GM12878 (cell line): ENCODE data around the gene DUOX1. TPM values are rescaled to one million over a fixed set of nuclear protein-coding genes. Genes with fewer than 3 reads are reported as not detected.
A peak's percentile ranks its signal among the peaks of the same experiment; 100 is the strongest.

ENCODE experiments used
- ATAC-seq: fragments of 200-7000 bp; cut with Tn5 transposase; 3 replicates; pipeline ENCODE4 v1.9.1; 2020; ENCODE audit warnings: mild to moderate bottlenecking, moderate library complexity
- BruUV-seq: library from RNA; stranded (reverse); fragments of 400-500 nt; replicated peaks from 2 replicates; lab custom pipeline; 2021; lab: Mats Ljungman, UMichigan
- CTCF ChIA-PET: fragments of 300-600 bp; sonication (Branson Sonifier 250); formaldehyde crosslinking; extraction: SDS; loops from one replicate; lab custom pipeline; 2021; ENCODE audit warnings: inconsistent platforms; lab: Yijun Ruan, JAX
- POLR2A ChIA-PET: fragments of 350-600 bp; formaldehyde crosslinking; extraction: SDS; loops from one replicate; lab custom pipeline; 2021; ENCODE audit warnings: inconsistent platforms; lab: Charles Lee
- RAD21 ChIA-PET: fragments of 300-600 bp; sonication (Branson Sonifier 250); formaldehyde crosslinking; loops from one replicate; lab custom pipeline; 2023; ENCODE audit warnings: antibody characterized with exemption; ENCODE audit not compliant: unreplicated experiment; lab: Charles Lee
- SMC1A ChIA-PET: fragments of 300-600 bp; sonication (Branson Sonifier 250); formaldehyde crosslinking; loops from one replicate; lab custom pipeline; 2023; ENCODE audit not compliant: unreplicated experiment, uncharacterized antibody; lab: Charles Lee
- DNase-seq: peaks from one replicate; pipeline ENCODE4 v3.0.0-alpha.2; 2011; ENCODE audit warnings: low read depth, low spot score
- FAIRE-seq: peaks from 3 replicates; lab custom pipeline; 2011; peaks lifted over from hg19 to GRCh38; lab: Jason Lieb, UNC
- H2AFZ ChIP-seq: 2 replicates; pipeline ENCODE4 v1.6.0; 2011; ENCODE audit warnings: low read depth, low read length, control low read depth; ENCODE audit not compliant: control insufficient read depth
- H3K27ac ChIP-seq: 2 replicates; pipeline ENCODE4 v1.5.1; 2011; ENCODE audit warnings: control low read depth; ENCODE audit not compliant: control insufficient read depth, insufficient read depth
- H3K27me3 ChIP-seq, 2 experiments: replicated peaks in 1 of 2; 2 replicates each; pipeline versions ENCODE4 v1.6.0 to v1.6.1; 2011; ENCODE audit warnings: low read length in 1 of 2; ENCODE audit not compliant: control insufficient read depth in 2 of 2, insufficient read depth in 2 of 2
- H3K36me3 ChIP-seq, 2 experiments: 2 replicates each; pipeline ENCODE4 v1.5.1; 2011; ENCODE audit warnings: low read length in 1 of 2; ENCODE audit not compliant: control insufficient read depth in 2 of 2, insufficient read depth in 2 of 2
- H3K4me1 ChIP-seq: 2 replicates; pipeline ENCODE4 v1.6.1; 2011; ENCODE audit warnings: mild to moderate bottlenecking, low read length, moderate library complexity, mixed read lengths; ENCODE audit not compliant: control insufficient read depth, insufficient read depth
- H3K4me2 ChIP-seq: 2 replicates; pipeline ENCODE4 v1.6.0; 2011; ENCODE audit warnings: control low read depth; ENCODE audit not compliant: control insufficient read depth, insufficient read depth
- H3K4me3 ChIP-seq: fragments of 200-600 bp; sonication (generic); 2 replicates; pipeline ENCODE4 v1.5.1; 2016
- H3K79me2 ChIP-seq: 2 replicates; pipeline ENCODE4 v1.6.0; 2011; ENCODE audit warnings: low read length; ENCODE audit not compliant: control insufficient read depth, insufficient read depth
- H3K9ac ChIP-seq: 2 replicates; pipeline ENCODE4 v1.8.0; 2011; ENCODE audit warnings: low read length, control low read depth, mixed read lengths; ENCODE audit not compliant: control insufficient read depth, insufficient read depth
- H3K9me3 ChIP-seq: replicated peaks from 3 replicates; pipeline ENCODE4 v1.5.1; 2011; ENCODE audit warnings: mild to moderate bottlenecking, low read length; ENCODE audit not compliant: control insufficient read depth, insufficient read depth
- H4K20me1 ChIP-seq: 2 replicates; pipeline ENCODE4 v1.6.0; 2011; ENCODE audit not compliant: control insufficient read depth, insufficient read depth
- CBX5 ChIP-seq: sonication (generic); IDR thresholded peaks from 2 replicates; pipeline ENCODE4 v1.6.1; 2016; ENCODE audit warnings: low read depth, moderate library complexity, mild to moderate bottlenecking, inconsistent platforms
- EZH2 ChIP-seq: IDR thresholded peaks from 2 replicates; pipeline ENCODE4 v1.6.1; 2012; ENCODE audit warnings: low read depth, mild to moderate bottlenecking, control low read depth, inconsistent platforms, low read length, borderline replicate concordance; ENCODE audit not compliant: control insufficient read depth
- HDAC6 ChIP-seq: fragments of 200-600 bp; sonication (generic); IDR thresholded peaks from one replicate; pipeline ENCODE4 v1.8.0; 2017; ENCODE audit warnings: antibody characterized with exemption; ENCODE audit not compliant: unreplicated experiment
- MYB ChIP-seq: fragments of 150-350 bp; IDR thresholded peaks from 2 replicates; pipeline ENCODE4 v1.6.1; 2014; ENCODE audit warnings: mild to moderate bottlenecking, low read depth, low read length, borderline replicate concordance
- NFYA ChIP-seq: IDR thresholded peaks from 2 replicates; pipeline ENCODE4 v1.6.1; 2011; ENCODE audit warnings: low read depth, mild to moderate bottlenecking, low read length, improper control_type of control experiment, borderline replicate concordance
- NR2F1 ChIP-seq: fragments of 450-650 bp; conservative IDR thresholded peaks from 2 replicates; pipeline ENCODE4 v1.6.1; 2017; ENCODE audit warnings: mild to moderate bottlenecking
- RAD21 ChIP-seq: IDR thresholded peaks from 2 replicates; pipeline ENCODE4 v1.6.1; 2011; ENCODE audit warnings: mild to moderate bottlenecking, low read depth, low read length, moderate library complexity; ENCODE audit not compliant: insufficient read depth
- SUZ12 ChIP-seq: fragments of 200-600 bp; sonication (generic); IDR thresholded peaks from one replicate; pipeline ENCODE4 v1.6.1; 2018; ENCODE audit warnings: antibody characterized with exemption, mild to moderate bottlenecking; ENCODE audit not compliant: unreplicated experiment
- ZNF592 ChIP-seq: fragments of 450-650 bp; IDR thresholded peaks from 2 replicates; pipeline ENCODE4 v1.6.1; 2017; ENCODE audit warnings: mild to moderate bottlenecking, moderate library complexity
- WGBS: methylation state at CpG from one replicate; pipeline ENCODE4 v1.1.6; 2016; ENCODE audit warnings: low lambda C conversion rate; ENCODE audit not compliant: insufficient replicate concordance, insufficient coverage; ENCODE audit errors: missing lambda C conversion rate; 5-methylcytosine and 5-hydroxymethylcytosine counted together
- in situ Hi-C: fragments of 300-500 bp; cut with MboI; formaldehyde crosslinking; loops from 9 replicates; pipeline ENCODE4 v1.14.3; 2018; ENCODE audit warnings: mixed read lengths
- intact Hi-C: fragments of 100-400 bp; cut with micrococcal nuclease; formaldehyde crosslinking; loops from one replicate; pipeline ENCODE4 v1.14.2; 2022; ENCODE audit not compliant: unreplicated experiment
- polyA plus RNA-seq, 11 experiments: library from polyadenylated mRNA; depleted of rRNA in 4 of 11; unstranded in 6 of 11; stranded (reverse) in 5 of 11; fragments of >200 nt; fragmentation: Nextera tagmentation in 4 of 11; fragmentation: Illumina TruSeq in 1 of 11; extraction: Ambion mirVana in 4 of 11; extraction: Trizol in 1 of 11; gene quantifications; 1 replicate in 1 of 11; 2 replicates in 10 of 11; pipeline versions ENCODE4 v1.2.1 to v1.2.3, GENCODE V29; 2011 to 2016; ENCODE audit warnings: inconsistent platforms in 2 of 11, missing spikeins in 2 of 11, low read depth in 1 of 11
- total RNA-seq, 4 experiments: library from RNA; depleted of rRNA in 3 of 4; stranded (reverse); fragments of >200 nt in 3 of 4; fragmentation: Illumina TruSeq in 1 of 4; extraction: Trizol in 1 of 4; gene quantifications; 2 replicates each; pipeline versions ENCODE4 v1.2.1 to v1.2.3, GENCODE V29; 2013 to 2021

Gene DUOX1
- total and polyA plus RNA-seq, 10 of the 15 experiments (the other 5 are each of a cell fraction or from before 2014, with no cell fraction given), result 0.02 to 2.1 (median 0.26) TPM; not detected in 3

- Histone ChIP-seq H3K79me2 (no peaks in the 10 kb centered on the region), H3K27me3 (peaks cover 24 to 39% of the 10 kb centered on the region in 2 experiments), H3K4me1 (no peaks in the 10 kb centered on the region; the same call in 1 of the 2 replicates), H4K20me1 (no peaks in the 10 kb centered on the region), H3K9me3 (no peaks in the 10 kb centered on the region), H3K36me3 (no peaks in the 10 kb centered on the region), H3K9ac (no peak overlapping the region), H2AFZ (no peak overlapping the region), H3K4me2 (no peak overlapping the region), H3K27ac (no peak overlapping the region), H3K4me3 (no peak overlapping the region)
- ChIA-PET SMC1A (no interaction called here), POLR2A (no interaction called here), CTCF (interaction anchor here (0.6 to 1.0 kb wide), 2 partner anchors 77 to 144 kb away, joined by 3 to 5 read pairs; no protein-coding TSS in a partner anchor), RAD21 (no interaction called here)
- WGBS, result 26% methylated on average over 58 of the region's 58 CpGs
- peak; percentile 15; the same call in 2 of the 3 replicates for ATAC-seq
- no TSS peak for BruUV-seq
- FAIRE-seq, result no peak
- TF ChIP-seq SUZ12 (peak; percentile 87), NR2F1 (no peak), HDAC6 (peak; percentile 68)
- in situ Hi-C loops, result loop anchor here (10.0 kb wide), 1 partner anchor 62 kb away; no protein-coding TSS in a partner anchor
- intact Hi-C loops, result no loop called here
- no peak for DNase-seq
These were observed 17.0 kb upstream of the DUOX1 start for GRCh38 chr15:45112591-45113379.

- in situ Hi-C loops, result loop anchor here (10.0 kb wide), 1 partner anchor 61 kb away; no protein-coding TSS in a partner anchor
- POLR2A ChIA-PET, result no interaction called here
These were observed 16.3 kb upstream of the DUOX1 start for GRCh38 chr15:45113380-45113990.

More at GRCh38 chr15:45113380-45113990, 16.3 kb upstream of the DUOX1 start:
- ChIA-PET RAD21 (no interaction called here), SMC1A (no interaction called here), CTCF (interaction anchor here (0.6 to 1.0 kb wide), 3 partner anchors 77 to 316 kb away, joined by 3 to 5 read pairs (median 4); no protein-coding TSS in a partner anchor)
- DNase-seq (no peak), FAIRE-seq (no peak), ATAC-seq (no peak)
- intact Hi-C loops, result no loop called here
- no peak overlapping the region for H3K4me3 ChIP-seq
- peaks cover 24 to 39% of the 10 kb centered on the region in 2 experiments for H3K27me3 ChIP-seq
- TF ChIP-seq EZH2 (no peak; the same call in 1 of the 2 replicates), NFYA (no peak), MYB (no peak), ZNF592 (no peak), SUZ12 (peak; percentile 51), NR2F1 (no peak), RAD21 (no peak), CBX5 (no peak)
- no peak overlapping the region for H3K9ac ChIP-seq
- no peak overlapping the region for H2AFZ ChIP-seq
- H3K36me3 ChIP-seq, result no peaks in the 10 kb centered on the region
- BruUV-seq, result no TSS peak
- no peaks in the 10 kb centered on the region for H4K20me1 ChIP-seq
- no peaks in the 10 kb centered on the region for H3K79me2 ChIP-seq
- H3K9me3 ChIP-seq, result no peaks in the 10 kb centered on the region
- H3K4me1 ChIP-seq, result no peaks in the 10 kb centered on the region; the same call in 1 of the 2 replicates
- H3K27ac ChIP-seq, result no peak overlapping the region
- no peak overlapping the region for H3K4me2 ChIP-seq
- WGBS, result 35% methylated on average over 14 of the region's 14 CpGs
